ENCODE results near the gene BANF2.

The BANF2 gene

DNA sequence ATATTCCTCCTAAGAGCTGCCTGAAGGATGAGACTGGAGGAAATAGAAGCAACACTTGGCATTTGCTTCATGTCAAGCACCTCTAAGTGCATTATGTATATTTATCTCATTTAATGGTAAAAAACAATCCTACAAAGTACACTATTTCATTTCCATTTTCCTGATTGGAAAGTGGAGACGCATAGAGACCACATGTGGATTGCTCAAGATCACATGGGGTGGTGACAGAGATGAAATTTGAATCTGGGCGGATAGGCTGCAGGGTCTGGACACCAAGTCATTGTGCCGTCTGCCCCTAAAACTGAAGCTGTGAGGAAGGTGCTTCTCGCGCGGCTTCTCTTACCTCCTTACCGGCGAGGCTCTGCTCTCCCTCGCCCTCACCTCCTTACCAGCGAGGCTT lies 30.3 kb downstream of the BANF2 start:
- H3K27me3 ChIP-seq (ENCODE audit: control insufficient read depth, insufficient read depth, low read length), result no peaks in the 10 kb centered on the region
- no peak overlapping the region for H3K4me2 ChIP-seq (ENCODE audit: low read length)
- no peak overlapping the region for H2AFZ ChIP-seq
- H3K9me3 ChIP-seq (ENCODE audit: control insufficient read depth, low read length), result no peaks in the 10 kb centered on the region
- H3K36me3 ChIP-seq (ENCODE audit: control insufficient read depth, insufficient read depth, low read length), result no peaks in the 10 kb centered on the region
- H3K4me3 ChIP-seq (ENCODE audit: low read depth, low read length), result no peak overlapping the region
- no peak overlapping the region for H3K27ac ChIP-seq
- TF ChIP-seq, protein P1, sequence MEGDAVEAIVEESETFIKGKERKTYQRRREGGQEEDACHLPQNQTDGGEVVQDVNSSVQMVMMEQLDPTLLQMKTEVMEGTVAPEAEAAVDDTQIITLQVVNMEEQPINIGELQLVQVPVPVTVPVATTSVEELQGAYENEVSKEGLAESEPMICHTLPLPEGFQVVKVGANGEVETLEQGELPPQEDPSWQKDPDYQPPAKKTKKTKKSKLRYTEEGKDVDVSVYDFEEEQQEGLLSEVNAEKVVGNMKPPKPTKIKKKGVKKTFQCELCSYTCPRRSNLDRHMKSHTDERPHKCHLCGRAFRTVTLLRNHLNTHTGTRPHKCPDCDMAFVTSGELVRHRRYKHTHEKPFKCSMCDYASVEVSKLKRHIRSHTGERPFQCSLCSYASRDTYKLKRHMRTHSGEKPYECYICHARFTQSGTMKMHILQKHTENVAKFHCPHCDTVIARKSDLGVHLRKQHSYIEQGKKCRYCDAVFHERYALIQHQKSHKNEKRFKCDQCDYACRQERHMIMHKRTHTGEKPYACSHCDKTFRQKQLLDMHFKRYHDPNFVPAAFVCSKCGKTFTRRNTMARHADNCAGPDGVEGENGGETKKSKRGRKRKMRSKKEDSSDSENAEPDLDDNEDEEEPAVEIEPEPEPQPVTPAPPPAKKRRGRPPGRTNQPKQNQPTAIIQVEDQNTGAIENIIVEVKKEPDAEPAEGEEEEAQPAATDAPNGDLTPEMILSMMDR (IDR thresholded peaks at IDR 0.05), result no peak
- H3K9ac ChIP-seq, result no peak overlapping the region
- H3K79me2 ChIP-seq, result no peaks in the 10 kb centered on the region
- no peaks in the 10 kb centered on the region for H3K4me1 ChIP-seq

DNA sequence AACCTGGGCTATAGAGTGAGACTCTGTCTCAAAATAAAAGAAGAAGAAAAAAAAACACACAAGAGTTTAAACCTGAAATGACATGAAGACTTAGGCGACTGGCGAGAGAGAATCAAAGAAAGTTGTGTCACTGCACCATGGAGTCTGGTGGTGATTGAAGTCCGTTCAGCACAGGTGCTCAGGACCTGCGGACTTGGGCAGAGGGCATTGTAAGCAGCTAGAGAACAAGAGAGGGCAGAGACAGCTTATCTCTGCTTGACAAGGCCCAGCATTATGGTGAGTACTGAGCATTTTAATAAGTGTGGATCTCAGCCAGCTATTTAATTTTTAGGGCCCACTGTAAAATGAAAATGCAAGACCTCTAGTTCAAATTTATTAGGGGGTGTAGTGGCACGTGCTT lies 31.5 kb downstream of the BANF2 start:
- no peak overlapping the region for H3K27ac ChIP-seq
- no peaks in the 10 kb centered on the region for H3K27me3 ChIP-seq (ENCODE audit: control insufficient read depth, insufficient read depth, low read length)
- H3K4me3 ChIP-seq (ENCODE audit: low read depth, low read length), result no peak overlapping the region
- no peak overlapping the region for H2AFZ ChIP-seq
- no peak overlapping the region for H3K9ac ChIP-seq
- H3K79me2 ChIP-seq, result no peaks in the 10 kb centered on the region
- no peaks in the 10 kb centered on the region for H3K9me3 ChIP-seq (ENCODE audit: control insufficient read depth, low read length)
- H3K4me2 ChIP-seq (ENCODE audit: low read length), result no peak overlapping the region
- TF ChIP-seq, protein P1 (IDR thresholded peaks at IDR 0.05), result no peak
- H3K36me3 ChIP-seq (ENCODE audit: control insufficient read depth, insufficient read depth, low read length), result no peaks in the 10 kb centered on the region
- no peaks in the 10 kb centered on the region for H3K4me1 ChIP-seq

DNA sequence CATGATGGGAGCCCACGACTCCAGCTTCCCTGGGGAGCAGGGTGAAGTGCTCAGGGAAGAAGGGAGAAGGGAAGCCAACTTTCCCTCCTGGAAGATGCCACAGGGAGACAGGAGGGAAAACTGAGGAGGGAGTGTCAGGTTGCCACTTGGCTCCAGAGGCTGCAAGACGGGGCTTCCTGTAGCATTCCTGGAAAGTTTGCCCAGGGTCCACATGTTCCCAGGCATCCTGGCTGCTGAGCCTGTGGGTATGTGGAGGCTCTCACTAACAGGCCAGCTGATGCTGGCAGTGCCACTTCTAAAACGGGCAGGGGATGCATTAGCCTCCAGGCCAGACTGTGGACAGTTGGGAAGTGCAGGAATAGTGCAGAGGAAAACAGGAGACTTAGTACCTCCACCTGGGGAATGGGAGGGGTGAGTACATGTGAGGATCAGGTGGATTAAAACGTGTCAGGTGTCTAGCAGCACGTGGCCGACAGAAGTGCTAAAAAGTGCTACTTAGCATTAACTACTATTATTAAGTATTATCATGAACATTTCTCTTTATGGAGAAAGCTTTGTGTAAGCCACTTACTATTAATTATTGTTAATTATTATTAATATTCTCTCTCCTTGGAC lies 33.2 kb downstream of the BANF2 start:
- Histone ChIP-seq H3K79me2 (no peaks in the 10 kb centered on the region), H3K27me3 (ENCODE audit: control insufficient read depth, insufficient read depth, low read length) (no peaks in the 10 kb centered on the region), H3K36me3 (ENCODE audit: control insufficient read depth, insufficient read depth, low read length) (no peaks in the 10 kb centered on the region), H3K4me3 (ENCODE audit: low read depth, low read length) (no peak overlapping the region), H2AFZ (no peak overlapping the region), H3K27ac (no peak overlapping the region), H3K4me2 (ENCODE audit: low read length) (no peak overlapping the region), H3K9me3 (ENCODE audit: control insufficient read depth, low read length) (no peaks in the 10 kb centered on the region), H3K9ac (no peak overlapping the region), H3K4me1 (no peaks in the 10 kb centered on the region)
- TF ChIP-seq, protein P1 (IDR thresholded peaks at IDR 0.05), result no peak

DNA sequence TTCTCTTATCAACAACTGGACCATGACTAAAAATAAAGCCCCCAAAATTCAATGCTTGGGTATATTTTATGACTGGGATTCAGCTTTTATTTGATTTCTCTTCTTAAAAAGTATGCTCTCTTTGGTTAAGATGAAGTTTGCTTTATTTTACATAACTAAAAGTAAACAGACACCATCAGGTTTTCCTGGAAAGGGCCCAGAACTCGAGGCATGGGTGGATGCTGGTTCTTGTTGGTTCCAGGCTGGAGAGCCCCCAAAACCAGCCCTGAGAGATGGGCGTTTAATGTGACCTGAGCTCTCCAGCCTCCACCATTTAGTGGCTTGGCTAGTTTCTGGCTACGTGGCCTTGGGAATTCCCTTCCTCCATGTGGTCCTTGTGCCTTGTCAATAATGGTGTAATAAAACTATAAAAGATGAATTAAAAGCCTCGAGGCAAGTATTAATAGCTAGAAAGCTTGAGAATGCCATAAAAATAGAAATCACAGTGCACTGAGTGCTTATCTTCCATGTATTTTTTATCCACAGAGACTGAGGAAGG lies 34.1 kb downstream of the BANF2 start:
- Histone ChIP-seq H3K27ac (no peak overlapping the region), H3K4me3 (ENCODE audit: low read depth, low read length) (no peak overlapping the region), H3K9me3 (ENCODE audit: control insufficient read depth, low read length) (no peaks in the 10 kb centered on the region), H3K4me2 (ENCODE audit: low read length) (no peak overlapping the region), H3K79me2 (no peaks in the 10 kb centered on the region), H3K4me1 (no peaks in the 10 kb centered on the region), H2AFZ (no peak overlapping the region), H3K9ac (no peak overlapping the region), H3K27me3 (ENCODE audit: control insufficient read depth, insufficient read depth, low read length) (no peaks in the 10 kb centered on the region), H3K36me3 (ENCODE audit: control insufficient read depth, insufficient read depth, low read length) (no peaks in the 10 kb centered on the region)
- TF ChIP-seq, protein P1 (IDR thresholded peaks at IDR 0.05), result no peak

DNA sequence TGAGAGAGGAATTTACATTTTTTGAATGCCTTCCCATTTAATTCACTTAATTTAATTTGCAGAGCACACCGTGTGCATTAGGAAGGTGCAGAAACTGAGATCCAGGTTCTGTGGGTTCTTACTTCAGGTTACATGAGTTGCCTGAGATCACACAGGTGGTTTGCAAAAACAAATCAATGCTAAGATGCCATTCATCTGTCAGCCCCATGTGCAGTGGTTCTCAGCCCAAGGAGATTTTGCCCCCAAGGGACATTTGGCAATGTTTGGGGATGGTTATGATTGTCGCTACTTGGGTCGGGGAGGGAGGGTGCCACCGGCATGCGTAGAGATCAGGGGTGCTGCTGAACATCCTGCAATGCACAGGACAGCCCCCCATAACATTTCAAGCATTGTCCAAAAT lies 34.6 kb downstream of the BANF2 start:
- H3K9me3 ChIP-seq (ENCODE audit: control insufficient read depth, low read length), result no peaks in the 10 kb centered on the region
- H3K36me3 ChIP-seq (ENCODE audit: control insufficient read depth, insufficient read depth, low read length), result no peaks in the 10 kb centered on the region
- H3K9ac ChIP-seq, result no peak overlapping the region
- no peaks in the 10 kb centered on the region for H3K79me2 ChIP-seq
- H3K27me3 ChIP-seq (ENCODE audit: control insufficient read depth, insufficient read depth, low read length), result no peaks in the 10 kb centered on the region
- TF ChIP-seq, protein P1 (IDR thresholded peaks at IDR 0.05), result no peak
- H3K4me2 ChIP-seq (ENCODE audit: low read length), result no peak overlapping the region
- H3K27ac ChIP-seq, result no peak overlapping the region
- H3K4me1 ChIP-seq, result no peaks in the 10 kb centered on the region
- H2AFZ ChIP-seq, result no peak overlapping the region
- no peak overlapping the region for H3K4me3 ChIP-seq (ENCODE audit: low read depth, low read length)

Measured in parathyroid adenoma (tissue), 2 donors.